Stromal cell of bone marrow (primary cell): Measurements from ENCODE around the gene BIRC7.
"Not testable (repeated sequence)": the region's sequence is repeated elsewhere in the genome, so short reads cannot be mapped to it uniquely, and the experiment has no call there.

Experiments
- DNase-seq: peaks from one replicate; pipeline ENCODE4 v3.0.0-alpha.2; 2012; ENCODE audit warnings: low read depth

The BIRC7 gene

GRCh38 chr20:63247671-63248228, 12.0 kb downstream of the BIRC7 start:
- DNase-seq: no peak

- DNase-seq: no peak
Observed at GRCh38 chr20:63248835-63249591, 13.3 kb downstream of the BIRC7 start.

- no peak for DNase-seq
Observed at GRCh38 chr20:63249891-63250290, 14.2 kb downstream of the BIRC7 start.

- not testable (repeated sequence) for DNase-seq
Observed at GRCh38 chr20:63251350-63251749, 15.6 kb downstream of the BIRC7 start.

- DNase-seq: no peak
Observed at GRCh38 chr20:63252284-63252711, 16.6 kb downstream of the BIRC7 start.

- no peak for DNase-seq
Observed at GRCh38 chr20:63253065-63253437, 17.3 kb downstream of the BIRC7 start.

GRCh38 chr20:63253438-63254231, 17.9 kb downstream of the BIRC7 start:
- no peak for DNase-seq

- DNase-seq: no peak
Observed at GRCh38 chr20:63254232-63254605, 18.5 kb downstream of the BIRC7 start, which contains the start of gene NKAIN4. TSS of gene NKAIN4 (minus strand) at chr20:63254463. CDS start at chr20:63254450, 13 bp downstream.

GRCh38 chr20:63254606-63255384, 19.1 kb downstream of the BIRC7 start:
- DNase-seq: no peak

GRCh38 chr20:63255931-63256704, 20.4 kb downstream of the BIRC7 start:
- no peak for DNase-seq

GRCh38 chr20:63256954-63257353, 21.2 kb downstream of the BIRC7 start:
- no peak for DNase-seq

GRCh38 chr20:63257629-63258028, 21.9 kb downstream of the BIRC7 start:
- no peak for DNase-seq

GRCh38 chr20:63258781-63259180, 23.1 kb downstream of the BIRC7 start:
- no peak for DNase-seq

- no peak for DNase-seq
Observed at GRCh38 chr20:63259734-63260460, 24.2 kb downstream of the BIRC7 start.

- DNase-seq: no peak
Observed at GRCh38 chr20:63260521-63260920, 24.8 kb downstream of the BIRC7 start.

- no peak for DNase-seq
Observed at GRCh38 chr20:63261060-63261794, 25.5 kb downstream of the BIRC7 start.

GRCh38 chr20:63261795-63262528, 26.3 kb downstream of the BIRC7 start:
- DNase-seq: no peak

GRCh38 chr20:63262836-63263235, 27.1 kb downstream of the BIRC7 start:
- no peak for DNase-seq

GRCh38 chr20:63264000-63264399, 28.3 kb downstream of the BIRC7 start:
- no peak for DNase-seq
